ENCODE data around the gene SIGLEC10.

- TF ChIP-seq CTCF (conservative IDR thresholded peaks at IDR 0.05) (no peak), EZH2 (IDR thresholded peaks at IDR 0.05; ENCODE audit: low read depth) (no peak)
Observed at GRCh38 chr19:51389143-51389542, 28.3 kb downstream of the SIGLEC10 start.
